Hematopoietic multipotent progenitor cell (in vitro differentiated cells): ENCODE results near the gene CENPX. TPM values are rescaled to one million over a fixed set of nuclear protein-coding genes. Genes with fewer than 3 reads are reported as not detected.

ENCODE experiments used
- DNase-seq, 3 donors: peaks; one replicate each; pipeline ENCODE4 v3.0.0-alpha.2; 2011 to 2015; ENCODE audit warnings: low read depth in 2 of 3, low spot score in 2 of 3
- total RNA-seq: library from RNA; depleted of rRNA; stranded (reverse); fragments of >200 nt; gene quantifications from one replicate; pipeline ENCODE4 v1.2.3, GENCODE V29; 2012

The CENPX gene
- total RNA-seq, 1 donor: 32.3 TPM

DNA sequence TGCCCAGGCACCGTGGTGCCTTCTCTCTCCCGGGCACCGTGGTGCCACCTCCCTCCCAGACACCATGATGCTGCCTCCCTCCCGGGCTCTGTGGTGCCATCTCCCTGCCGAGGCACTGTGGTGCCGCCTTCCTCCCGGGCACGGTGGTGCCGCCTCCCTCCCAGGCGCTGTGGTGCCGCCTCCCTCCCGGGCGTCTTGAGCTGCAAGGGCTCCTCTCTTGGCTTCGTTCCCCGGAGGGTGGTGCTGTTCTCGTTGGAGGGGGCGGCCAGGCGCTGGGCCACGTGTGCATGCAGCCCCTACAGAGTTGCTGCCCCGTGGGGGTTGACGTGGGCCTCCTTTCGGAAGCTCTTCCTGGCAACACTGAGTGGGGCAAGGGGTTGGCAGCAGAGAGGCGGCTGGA lies 8.2 kb downstream of the CENPX start:
- DNase-seq: no peak

DNA sequence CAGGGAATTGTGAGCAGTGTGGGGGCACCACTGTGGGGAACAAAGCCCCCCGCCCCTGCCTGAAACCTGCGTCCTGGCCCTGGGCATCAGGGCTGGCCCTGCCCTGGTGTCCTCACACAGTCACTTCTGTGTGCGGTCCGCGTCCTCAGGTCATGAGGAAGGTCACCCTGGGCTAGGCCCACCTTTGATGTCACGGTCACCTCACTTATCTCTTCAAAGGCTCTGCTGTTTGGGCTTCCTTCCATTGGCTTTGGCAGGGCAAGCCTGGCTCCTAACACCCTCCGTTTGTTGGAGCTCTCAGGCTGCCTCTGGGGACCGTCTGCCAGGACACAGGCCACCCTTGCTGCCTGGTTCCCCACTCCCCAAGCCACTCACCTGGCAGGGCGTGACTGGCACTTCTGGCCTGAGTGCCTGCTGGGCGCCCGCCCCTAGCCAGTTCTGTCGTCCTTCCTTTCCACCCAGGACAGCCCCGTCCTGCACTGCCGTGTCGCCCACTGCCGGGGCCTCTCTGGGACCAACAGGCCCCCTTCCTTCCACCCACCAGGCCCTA lies 8.8 kb downstream of the CENPX start:
- DNase-seq: no peak

DNA sequence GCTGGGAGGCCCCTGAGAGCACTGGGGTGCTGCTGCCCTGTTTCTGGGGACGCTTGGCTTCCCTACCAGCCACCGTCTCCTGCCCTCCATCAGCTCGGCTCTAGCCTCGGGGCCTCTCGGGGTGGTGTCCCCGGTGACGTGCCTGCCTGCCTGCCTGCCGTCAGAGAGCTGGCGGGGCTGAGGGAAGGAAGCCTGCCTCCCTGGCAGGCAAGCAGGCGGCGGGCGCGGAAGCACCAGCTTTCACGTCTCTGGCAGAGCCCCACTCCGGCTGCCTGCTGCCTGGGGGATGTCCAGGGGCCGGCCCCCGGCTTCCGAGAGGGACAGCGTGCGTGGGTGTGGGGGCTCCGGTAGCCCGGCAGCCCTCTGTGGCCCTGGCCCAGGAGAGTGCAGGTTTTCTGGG lies 9.3 kb downstream of the CENPX start:
- peak in 2 of 3 donors; percentile 68 to 73 for DNase-seq

DNA sequence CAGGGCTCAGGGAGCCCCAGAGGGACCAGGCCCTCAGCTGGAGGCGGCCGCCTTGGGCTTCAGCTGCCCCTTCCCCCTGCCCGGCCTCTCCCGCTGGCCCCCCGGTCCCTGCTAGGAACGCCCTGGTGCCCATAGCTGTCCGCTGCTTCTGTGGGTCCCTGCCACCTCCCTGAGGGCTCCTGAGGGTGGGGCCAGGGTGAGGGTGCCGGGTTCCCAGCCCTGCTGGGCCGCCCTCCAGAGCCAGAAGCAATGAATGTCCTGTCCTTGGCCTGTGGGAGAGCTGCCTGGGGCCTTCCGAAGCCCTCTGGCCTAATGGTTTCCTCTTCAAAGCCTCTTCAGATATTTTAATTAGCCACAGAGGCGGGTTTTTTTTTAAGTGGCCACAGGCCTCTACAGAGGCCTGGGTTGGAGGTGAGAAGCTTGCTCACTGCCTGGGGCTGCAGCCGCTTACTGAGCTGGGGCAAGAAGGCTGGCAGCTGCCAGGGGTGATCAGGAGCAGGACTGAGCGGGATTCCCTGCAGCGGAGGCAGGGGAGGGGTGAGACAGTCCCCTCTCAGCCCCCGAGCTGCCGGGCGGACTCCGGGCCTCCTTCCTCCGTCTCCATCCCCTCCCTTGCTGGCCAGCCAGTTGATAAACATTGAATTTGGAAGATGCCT lies 9.9 kb downstream of the CENPX start:
- DNase-seq: peak in 1 of 3 donors; percentile 19

DNA sequence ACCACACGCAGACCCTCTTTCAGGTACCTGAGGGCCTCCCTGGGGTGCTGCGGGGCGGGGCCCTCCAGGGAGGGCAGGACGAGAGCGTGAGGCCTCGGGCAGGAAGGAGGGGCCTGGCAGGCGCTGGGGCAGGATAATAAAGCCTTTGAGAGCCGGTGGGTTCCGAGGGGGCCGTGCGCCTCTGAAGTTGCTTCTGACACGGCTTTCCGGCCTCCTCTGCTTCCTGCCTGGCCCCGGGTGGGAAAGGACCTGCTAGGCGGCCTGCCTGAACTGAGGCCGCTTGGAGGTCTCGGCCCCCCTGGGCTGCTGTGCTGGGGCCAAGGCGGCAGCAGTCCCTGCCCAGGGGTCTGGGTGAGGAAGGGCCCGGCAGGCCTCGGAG lies 10.4 kb downstream of the CENPX start:
- DNase-seq: peak in 1 of 3 donors; percentile 21

DNA sequence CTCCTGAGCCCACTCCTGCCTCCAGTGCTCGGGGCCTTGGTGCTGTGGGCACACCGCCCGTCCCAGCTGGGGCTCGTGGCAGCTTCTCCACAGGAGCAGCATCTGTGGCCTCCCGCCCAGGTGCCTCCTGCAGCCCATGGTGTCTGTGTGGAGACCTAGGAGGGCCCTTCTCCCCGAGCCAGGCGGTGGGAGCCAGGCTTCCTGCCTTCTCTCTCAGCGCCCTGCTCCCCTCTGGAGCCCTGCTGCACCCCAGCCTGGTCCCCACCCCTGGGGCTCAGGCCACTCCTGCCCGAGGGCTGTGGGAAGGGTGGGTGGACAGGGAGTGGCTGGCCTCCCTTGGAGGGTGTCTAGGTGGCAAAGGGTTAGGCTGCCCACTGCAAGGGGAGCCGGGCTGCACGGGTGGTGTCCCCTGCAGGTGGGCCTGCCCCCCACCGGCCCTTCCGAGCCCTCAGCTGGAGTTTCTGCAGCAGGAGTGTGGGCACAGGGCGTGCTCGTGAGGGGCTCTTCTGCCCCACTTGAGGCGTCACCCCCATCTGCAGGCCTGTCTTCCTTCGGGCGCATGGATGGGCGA lies 11.0 kb downstream of the CENPX start:
- DNase-seq: no peak

DNA sequence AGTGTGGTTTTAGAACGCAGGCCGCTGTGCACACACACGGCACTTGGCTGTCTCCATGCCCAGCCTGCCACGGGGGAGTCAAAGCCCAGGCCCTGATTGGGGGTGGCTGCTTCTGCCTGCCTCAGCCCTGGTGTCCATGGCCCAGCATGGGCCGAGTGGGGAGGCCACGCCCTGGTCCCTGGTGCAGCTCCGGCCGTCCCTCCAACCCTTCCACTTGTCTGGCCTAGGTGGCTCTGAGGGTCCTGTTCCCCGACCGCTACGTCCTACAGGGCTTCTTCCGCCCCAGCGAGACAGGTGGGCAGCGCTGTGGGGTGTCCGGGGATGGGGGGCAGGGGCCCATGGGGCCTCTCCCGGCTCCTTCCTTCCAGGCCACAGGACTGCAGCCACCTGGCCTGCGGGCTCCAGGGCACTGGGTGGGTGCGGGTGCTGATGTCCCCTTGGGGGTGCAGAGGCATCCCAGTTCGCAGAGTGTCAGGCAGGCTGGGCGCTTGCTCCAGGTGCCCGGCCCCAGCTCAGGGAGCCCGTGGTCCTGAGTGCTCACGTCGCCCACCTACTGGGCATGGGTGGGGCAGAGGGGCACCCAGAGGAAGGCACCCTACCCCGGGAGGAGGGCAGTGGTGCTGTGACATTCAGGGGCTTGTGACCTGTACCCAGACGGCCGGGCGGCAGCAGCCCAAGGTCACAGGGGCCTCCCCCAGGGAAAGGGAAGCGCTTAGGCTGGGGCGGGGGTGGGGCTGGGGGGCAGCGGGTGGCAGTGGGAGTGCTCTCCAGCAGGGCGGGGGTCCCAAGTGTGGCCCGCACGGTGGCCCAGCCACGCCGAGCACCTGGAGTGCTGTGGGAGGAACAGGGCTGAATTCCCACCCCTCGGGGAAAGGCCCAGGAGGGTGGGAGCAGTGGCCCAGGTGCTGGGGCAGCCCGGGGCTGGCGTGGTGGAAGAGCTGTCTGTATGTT lies 11.8 kb downstream of the CENPX start:
- DNase-seq: no peak

DNA sequence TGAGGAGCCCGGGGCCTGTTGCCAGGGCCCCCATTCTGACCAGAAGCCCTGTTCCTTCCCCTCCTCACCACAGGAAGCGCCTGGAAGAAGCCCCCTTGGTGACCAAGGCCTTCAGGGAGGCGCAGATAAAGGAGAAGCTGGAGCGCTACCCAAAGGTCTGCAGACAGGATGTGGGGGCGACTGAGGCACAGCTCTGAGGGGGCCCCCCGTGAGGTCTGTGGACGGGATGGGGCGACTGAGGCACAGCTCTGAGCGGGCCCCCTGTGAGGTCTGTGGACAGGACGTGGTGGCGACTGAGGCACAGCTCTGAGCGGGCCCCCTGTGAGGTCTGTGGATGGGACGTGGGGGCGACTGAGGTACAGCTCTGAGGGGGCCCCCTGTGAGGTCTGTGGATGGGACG lies 13.3 kb downstream of the CENPX start:
- peak in 1 of 3 donors; percentile 23 for DNase-seq

DNA sequence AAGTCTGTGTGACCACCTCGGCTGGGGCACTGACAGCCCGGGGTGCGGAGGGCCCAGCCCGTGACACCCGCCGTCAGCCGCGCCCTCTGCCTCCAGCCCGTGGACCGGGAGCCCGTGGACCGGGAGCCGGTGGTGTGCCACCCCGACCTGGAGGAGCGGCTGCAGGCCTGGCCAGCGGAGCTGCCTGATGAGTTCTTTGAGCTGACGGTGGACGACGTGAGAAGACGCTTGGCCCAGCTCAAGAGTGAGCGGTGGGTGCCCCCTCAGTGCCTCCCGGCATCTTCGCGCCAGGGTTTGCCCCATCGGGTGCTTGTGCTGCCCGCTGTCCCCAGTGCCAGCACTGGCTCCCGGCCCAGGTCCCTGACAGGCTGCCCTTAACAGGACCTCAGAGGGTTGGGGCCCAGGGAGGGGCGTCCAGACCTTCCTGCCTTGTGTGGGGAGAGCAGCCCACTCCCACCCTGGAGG lies 13.7 kb downstream of the CENPX start:
- DNase-seq: no peak

DNA sequence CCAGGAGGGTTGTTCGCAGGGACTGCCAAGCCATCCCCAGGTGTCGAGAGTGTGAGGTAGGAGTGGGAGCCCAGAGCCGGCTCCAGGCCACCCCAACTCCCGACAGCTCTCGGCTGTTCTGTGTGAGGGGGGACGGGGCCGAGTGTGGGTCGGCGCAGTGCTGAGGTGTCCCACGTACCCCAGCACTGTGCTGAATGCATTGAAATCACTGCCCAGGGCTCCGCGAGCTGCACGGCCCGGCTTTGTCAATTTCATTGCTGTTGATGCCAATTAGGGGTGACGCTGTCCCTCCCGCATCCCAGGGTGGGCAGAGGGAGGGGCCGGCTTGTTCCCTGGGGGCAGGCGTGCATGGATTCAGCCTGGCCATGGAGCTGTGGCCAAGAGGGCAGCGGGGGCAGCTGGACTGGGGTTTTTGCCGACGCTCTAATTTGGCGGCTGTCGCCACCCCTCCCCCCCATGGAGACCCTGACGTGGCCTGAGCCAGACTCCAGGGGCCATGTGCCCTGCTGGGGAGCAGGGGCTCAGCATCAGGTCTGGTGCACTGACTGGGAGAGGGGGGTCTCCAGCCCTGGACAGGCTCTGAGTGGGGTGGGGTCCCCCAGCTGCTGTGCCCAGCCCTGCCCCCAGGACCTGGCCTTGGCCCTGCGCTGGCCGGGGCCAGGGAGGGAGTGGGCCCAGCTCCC lies 14.3 kb downstream of the CENPX start:
- no peak for DNase-seq

DNA sequence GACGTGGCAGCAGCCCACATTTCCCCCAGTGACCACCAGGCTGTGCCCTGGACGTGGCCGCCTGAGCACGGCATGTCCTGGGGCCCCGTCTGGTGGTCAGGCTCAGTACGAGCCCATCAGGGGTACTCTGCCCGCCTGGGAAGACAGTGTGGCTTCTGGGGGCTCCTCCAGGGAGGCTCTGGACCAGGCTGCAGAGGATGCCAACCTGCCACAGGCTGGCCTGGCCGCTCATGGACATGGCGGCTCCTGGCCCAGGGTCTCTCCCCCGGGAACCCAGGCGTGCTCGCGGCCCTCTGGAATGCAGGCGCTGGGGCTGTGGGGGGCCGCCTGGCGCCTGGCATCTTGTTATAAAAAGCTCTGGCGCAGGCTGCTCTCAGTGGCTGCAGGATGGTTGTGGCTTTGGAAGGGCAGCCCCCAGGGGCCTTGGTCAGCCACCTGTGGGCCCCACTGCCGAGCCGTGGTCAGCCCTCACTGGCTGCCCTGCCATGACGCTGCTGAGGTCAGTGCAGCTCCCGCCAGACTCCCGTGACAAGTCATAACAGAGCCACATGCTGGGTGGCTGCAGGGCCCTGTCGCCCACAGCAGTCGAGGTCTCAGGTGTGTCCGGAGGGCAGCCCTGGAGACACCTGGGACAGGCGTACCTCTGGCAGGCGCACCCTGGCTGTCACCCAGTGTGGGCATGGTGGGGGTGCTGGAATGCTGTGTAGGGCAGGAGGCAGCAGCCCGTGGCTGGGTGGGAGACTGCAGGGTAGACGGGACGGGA lies 15.0 kb downstream of the CENPX start:
- no peak for DNase-seq

DNA sequence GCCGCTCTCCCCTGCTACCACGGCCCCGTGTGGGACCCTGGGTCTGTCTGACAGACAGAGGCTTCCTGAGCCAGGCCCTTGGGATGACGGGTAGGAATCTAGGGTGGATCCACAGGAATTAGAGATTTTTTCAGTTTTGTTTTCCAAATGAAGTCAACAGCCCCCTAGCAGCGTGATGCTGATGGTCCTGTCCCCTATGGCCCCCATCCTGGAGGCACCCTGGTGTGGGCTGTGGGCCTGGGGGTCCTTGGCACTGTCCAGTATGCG lies 15.5 kb downstream of the CENPX start:
- DNase-seq: no peak

DNA sequence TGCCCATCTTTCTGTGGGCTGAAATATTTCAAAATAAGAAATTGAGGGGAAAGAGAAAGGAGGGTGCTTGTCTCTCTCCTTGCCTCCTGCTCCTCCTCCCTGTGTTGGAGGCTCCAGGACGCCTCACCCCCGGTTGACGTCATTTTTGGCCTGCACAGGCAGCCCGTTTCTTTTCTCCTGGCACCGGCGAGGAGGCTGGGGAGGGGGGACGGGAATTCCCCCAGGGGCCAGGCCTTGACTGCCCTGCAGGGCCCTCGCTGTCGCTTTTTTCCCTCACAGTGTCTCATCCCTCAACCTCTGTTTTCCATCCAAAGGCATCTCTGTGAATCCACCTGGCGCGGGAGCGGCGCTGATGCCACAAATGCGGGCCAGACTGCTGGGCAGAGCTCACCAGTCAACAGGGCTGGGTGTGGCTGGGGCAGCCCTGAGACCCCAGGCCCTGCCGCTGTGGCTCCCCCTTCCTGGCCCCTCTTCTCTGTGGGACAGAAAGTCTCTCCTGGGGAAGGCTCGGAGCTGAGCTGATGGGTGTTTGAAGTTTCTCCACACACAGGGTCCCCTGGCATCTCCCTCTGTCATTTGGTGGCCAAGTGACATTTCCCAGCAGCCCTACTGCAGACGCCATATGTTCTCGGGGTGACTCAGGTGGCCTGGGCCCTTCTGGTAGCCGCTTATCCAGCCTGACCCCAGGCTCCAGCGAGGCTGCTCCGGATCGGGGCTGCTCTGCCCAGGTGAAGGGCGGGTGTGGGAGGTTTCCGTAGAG lies 16.0 kb downstream of the CENPX start:
- DNase-seq: no peak

DNA sequence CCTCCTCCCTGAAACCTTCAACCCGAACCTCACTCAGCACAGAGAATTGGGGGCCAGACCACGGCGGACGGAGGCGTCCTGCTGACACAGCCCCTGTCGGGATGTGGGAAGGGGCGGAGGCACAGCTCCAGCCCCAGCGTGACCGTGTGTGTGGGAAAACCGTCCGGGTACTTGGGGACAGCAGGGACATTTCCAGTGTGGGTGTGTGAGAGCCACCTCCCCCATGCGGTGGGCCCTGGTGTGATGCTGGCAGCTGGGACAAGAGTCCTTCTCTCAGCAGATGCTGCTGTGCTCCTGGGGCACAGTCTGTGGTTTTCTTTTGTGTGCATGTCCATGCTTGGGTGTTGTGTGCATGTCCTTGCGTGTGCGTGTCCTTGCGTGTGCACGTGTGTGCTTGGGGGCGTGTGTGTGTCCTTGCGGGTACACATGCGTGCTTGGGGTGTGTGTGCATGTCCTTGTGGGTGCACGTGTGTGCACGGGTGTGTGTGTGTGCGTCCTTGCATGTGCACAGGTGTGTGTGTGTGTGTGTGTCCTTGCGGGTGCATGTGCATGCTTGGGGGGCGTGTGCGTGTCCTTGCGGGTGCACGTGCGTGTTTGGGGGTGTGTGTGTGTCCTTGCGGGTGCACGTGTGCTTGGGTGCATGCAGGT lies 16.9 kb downstream of the CENPX start:
- DNase-seq: no peak

DNA sequence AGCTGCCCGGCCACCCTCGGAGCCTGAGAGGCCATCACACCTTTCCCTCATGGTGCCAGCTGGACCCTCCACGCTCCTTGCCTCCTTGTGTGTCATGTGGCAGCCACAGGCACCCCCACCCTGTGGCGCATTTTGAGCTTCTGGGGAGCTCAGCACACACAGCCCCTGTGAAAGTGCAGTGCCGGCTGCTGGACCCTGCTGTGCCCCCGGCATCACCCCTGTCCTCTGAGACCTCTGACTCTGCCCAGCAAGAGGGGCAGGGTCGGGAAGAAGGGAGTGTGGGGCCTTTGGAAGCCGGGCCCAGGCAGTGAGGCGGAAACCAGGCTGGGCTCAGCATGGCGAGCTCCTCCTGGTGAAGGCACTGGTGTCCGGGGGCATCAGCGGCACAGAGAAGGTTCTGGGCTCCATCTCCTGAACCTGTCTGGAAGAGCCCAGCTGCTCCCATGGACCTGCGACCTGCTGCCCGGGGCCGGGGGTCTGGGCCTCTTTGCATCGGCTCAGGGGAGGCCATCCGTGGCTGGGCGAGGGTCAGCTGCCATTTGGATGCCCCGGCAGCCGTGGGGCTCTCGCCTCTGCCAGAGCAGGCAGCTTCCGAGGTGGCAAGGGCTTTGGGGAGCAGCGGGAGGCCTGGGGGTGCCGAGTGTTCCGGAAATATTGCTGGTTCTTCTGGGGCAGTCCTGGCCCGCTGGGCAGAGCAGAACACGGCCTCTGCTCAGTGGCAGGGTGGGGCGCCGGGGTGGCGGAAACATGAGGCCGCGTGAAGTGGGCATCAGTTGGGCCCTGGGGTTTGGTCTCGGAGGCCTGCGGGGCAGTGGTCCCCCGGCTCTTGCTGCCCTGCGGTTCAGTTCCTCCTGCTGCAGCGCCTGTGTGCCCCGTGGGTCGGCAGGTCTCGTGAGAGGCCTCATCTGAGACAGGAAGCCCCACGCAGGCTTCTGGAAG lies 17.9 kb downstream of the CENPX start:
- no peak for DNase-seq

DNA sequence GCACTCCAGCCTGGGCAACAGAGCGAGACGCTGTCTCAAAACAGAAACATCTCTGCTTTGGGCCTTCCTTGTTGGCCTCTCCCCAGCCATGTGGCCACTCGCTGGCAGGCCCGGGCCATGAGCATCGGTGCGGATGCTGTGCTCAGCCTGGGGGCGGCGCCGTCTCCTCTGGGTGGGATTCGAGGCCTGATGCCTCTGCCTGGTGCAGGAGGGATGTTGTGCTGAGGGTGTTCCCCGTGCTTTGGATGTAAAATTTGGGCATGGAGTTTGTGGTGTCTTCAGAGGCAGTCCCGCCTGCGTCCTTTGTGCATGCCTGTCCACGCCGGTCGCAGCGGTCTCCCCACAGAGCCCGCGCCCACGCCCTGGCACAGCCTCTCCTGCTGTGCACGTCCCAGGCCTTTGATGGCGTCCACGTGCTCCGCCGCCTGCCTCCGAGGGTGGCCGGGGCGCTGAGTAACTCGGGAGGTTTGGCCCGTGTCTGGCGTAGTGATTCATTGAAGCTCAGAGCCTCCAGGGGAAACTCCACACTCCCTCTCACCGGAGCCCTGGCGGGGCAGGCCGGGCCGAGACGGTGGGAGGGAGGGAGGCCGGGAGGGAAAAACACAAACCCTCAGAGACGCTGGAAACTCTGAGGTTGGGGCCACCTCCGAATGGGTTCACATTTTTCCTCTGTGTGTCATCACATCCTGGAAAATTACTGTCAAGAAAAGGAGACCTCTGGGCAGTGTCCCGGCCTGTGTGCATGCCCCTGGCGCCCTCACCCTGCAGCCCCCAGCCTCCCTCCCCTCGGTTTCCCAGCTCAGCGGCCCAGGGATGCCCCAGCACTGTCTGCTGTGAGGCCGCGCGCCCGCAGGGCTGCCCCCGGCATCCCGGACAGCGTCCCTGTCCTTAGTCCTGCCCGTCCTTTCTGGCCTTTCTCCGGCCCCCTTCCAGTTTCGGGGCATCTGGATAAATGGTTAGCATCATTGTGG lies 19.0 kb downstream of the CENPX start:
- DNase-seq: no peak

DNA sequence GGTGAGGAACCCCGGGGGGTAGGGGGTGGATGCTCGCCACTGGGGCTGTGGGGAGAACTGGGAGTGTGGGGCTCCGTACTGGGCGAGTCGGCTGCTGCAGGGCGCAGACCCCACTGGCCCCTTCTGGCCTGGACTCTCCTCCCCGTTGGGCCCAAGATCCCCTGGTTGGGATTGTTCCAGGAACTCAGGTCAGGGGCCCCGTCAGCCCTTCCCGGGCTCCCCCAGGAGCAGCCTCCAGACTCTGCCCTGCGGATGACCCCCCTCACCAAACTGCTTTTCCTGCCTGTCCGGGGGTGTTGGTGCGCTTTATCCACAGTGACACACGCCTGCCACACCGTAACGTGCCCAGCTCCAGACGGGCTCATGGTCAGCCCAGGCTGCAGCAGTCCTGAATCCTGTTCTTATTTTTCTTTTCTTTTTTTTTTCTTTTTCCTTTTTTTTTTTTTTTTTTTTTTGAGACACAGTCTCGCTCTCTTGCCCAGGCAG lies 21.1 kb downstream of the CENPX start:
- DNase-seq: no peak
